ENCODE results near the gene CLDN14. TPM values are rescaled to one million over a fixed set of nuclear protein-coding genes. Genes with fewer than 3 reads are reported as not detected.

The CLDN14 gene
- total RNA-seq, 1 experiment from 2014 or later: 8.9 TPM

GRCh38 chr21:36424592-36424991 lies 55.3 kb downstream of the CLDN14 start:
- BruUV-seq (replicated peaks): no TSS peak
- ChIA-PET POLR2A (ENCODE audit: unreplicated experiment) (no interaction called here), CTCF (interaction anchor here (0.6 kb wide), 1 partner anchor 104 kb away, joined by 6 read pairs; the partner anchor contains the start of gene MORC3)
- intact Hi-C loops (cut with micrococcal nuclease): loop anchor here (5.0 to 10.0 kb wide), 2 partner anchors 208 to 240 kb away; no protein-coding TSS in a partner anchor
- Histone ChIP-seq H3K27ac (ENCODE audit: low read length) (no peak overlapping the region), H3F3A (ENCODE audit: low read length, unreplicated experiment) (no peaks in the 10 kb centered on the region), H4K20me1 (ENCODE audit: low read length) (no peaks in the 10 kb centered on the region), H3K9me3 (ENCODE audit: low read length) (no peaks in the 10 kb centered on the region), H3K27me3 (ENCODE audit: low read length) (no peaks in the 10 kb centered on the region), H3K4me3 (ENCODE audit: low read length) (no peak overlapping the region), H2AFZ (ENCODE audit: low read length) (no peak overlapping the region), H3K9me2 (replicated peaks; ENCODE audit: low read length) (no peaks in the 10 kb centered on the region), H3K9ac (ENCODE audit: low read length) (no peak overlapping the region), H3K79me2 (ENCODE audit: low read length) (peaks cover 9% of the 10 kb centered on the region), H3K4me1 (ENCODE audit: insufficient read depth, low read length) (peaks cover 10% of the 10 kb centered on the region), H3K4me2 (ENCODE audit: low read length) (no peak overlapping the region), H3K36me3 (ENCODE audit: low read depth, low read length) (no peaks in the 10 kb centered on the region)
- no peak for ATAC-seq
- no peak for DNase-seq
- TF ChIP-seq EZH2phosphoT487 (IDR thresholded peaks at IDR 0.05; ENCODE audit: borderline replicate concordance, low read length) (no peak), EZH2 (IDR thresholded peaks at IDR 0.05; ENCODE audit: low read length, unreplicated experiment) (no peak), CTCF (conservative IDR thresholded peaks at IDR 0.05; ENCODE audit: low read depth, low read length) (no peak)

- H4K20me1 ChIP-seq (ENCODE audit: low read length): no peaks in the 10 kb centered on the region
- H3K27ac ChIP-seq (ENCODE audit: low read length): no peak overlapping the region
- DNase-seq (no peak), ATAC-seq (no peak)
- no peaks in the 10 kb centered on the region for H3K27me3 ChIP-seq (ENCODE audit: low read length)
- H3K36me3 ChIP-seq (ENCODE audit: low read depth, low read length): no peaks in the 10 kb centered on the region
- intact Hi-C loops (cut with micrococcal nuclease): loop anchor here (5.0 to 10.0 kb wide), 2 partner anchors 208 to 241 kb away; no protein-coding TSS in a partner anchor
- CTCF ChIA-PET: no interaction called here
- H3K79me2 ChIP-seq (ENCODE audit: low read length): peaks cover 3% of the 10 kb centered on the region
- H2AFZ ChIP-seq (ENCODE audit: low read length): no peak overlapping the region
- H3K4me3 ChIP-seq (ENCODE audit: low read length): no peak overlapping the region
- no peaks in the 10 kb centered on the region for H3F3A ChIP-seq (ENCODE audit: low read length, unreplicated experiment)
- H3K9me2 ChIP-seq (replicated peaks; ENCODE audit: low read length): no peaks in the 10 kb centered on the region
- H3K4me2 ChIP-seq (ENCODE audit: low read length): no peak overlapping the region
- H3K9ac ChIP-seq (ENCODE audit: low read length): no peak overlapping the region
- H3K9me3 ChIP-seq (ENCODE audit: low read length): no peaks in the 10 kb centered on the region
- POLR2A ChIA-PET (ENCODE audit: unreplicated experiment): no interaction called here
- no TSS peak for BruUV-seq (replicated peaks)
- TF ChIP-seq EZH2phosphoT487 (IDR thresholded peaks at IDR 0.05; ENCODE audit: borderline replicate concordance, low read length) (no peak), EZH2 (IDR thresholded peaks at IDR 0.05; ENCODE audit: low read length, unreplicated experiment) (no peak), CTCF (conservative IDR thresholded peaks at IDR 0.05; ENCODE audit: low read depth, low read length) (no peak)
- peaks cover 3% of the 10 kb centered on the region for H3K4me1 ChIP-seq (ENCODE audit: insufficient read depth, low read length)
These were observed 56.0 kb downstream of the CLDN14 start for GRCh38 chr21:36423771-36424433.
